Measurements from ENCODE around the gene HMGN4.

HMGN4 gene

GRCh38 chr6:26552205-26552604, 14.0 kb downstream of the HMGN4 start:
- no peak for DNase-seq (ENCODE audit: low read depth in 3 of 3)

- DNase-seq (ENCODE audit: low read depth in 3 of 3): no peak
Observed at GRCh38 chr6:26552640-26553188, 14.5 kb downstream of the HMGN4 start.

DNA sequence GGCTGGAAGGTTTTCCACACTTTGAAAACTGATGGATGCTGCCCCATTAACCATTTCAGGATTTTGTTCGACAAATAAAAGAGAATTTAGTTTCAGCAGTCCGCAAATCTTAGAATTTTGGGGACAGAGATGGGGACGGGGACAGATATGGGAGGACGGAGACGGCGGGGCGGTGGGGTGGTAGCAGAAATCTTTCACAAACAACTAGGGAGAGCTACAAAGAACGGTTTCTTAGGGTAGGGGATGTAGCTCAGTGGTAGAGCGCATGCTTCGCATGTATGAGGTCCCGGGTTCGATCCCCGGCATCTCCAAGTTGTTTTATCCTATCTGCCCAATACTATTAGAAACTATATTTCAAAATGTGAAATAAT, 15.1 kb downstream of the HMGN4 start:
- peak in 2 of 3 donors; percentile 66 to 69 for DNase-seq (ENCODE audit: low read depth in 3 of 3)

DNA sequence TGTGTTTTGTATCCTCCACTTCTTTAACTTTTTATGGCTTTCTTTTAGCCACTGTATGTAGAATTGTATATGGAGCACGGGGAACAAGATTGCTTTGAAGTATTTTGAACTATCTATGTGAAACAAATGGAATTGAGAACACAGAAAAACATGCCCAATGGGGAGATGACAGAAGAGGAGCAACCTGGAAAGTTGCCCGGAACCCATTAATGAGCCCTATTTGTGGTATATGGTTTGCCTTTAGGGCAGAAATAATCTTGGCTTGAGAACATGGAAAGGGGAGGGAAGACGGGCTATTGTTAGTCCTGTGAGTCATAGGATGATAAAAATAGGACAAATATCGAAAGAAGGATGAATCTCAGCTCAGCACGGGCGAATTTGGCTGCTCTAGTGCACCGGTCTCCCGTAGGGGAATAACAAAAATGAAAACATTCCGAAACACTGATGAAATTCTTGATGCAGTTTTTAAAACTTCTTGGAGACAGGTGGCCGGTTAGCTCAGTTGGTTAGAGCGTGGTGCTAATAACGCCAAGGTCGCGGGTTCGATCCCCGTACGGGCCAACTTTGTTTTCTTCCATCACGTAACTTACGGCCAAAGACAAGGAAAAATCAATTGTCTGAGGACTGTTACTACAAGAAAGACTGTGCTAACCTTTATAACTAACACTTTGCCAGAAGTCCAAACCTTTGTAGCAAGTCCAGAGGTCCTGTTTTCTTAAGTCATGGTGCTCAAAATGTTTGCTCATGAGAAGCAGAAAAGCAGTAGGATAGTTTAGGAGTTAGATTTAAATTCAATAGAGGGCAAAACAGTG, 15.7 kb downstream of the HMGN4 start:
- DNase-seq (ENCODE audit: low read depth in 3 of 3): peak in 2 of 3 donors; percentile 63 to 73

DNA sequence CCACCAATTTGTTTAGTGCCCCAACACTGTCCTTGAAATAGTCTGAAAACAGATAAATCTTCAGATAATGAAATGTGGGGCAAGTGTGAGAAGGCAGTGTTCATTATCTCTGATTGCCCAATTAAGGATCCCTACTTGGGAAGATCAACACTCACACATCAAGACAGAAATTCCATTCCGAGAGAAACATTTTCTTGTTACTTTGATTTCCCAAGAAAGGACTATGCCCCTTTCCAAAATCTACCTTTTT, 16.2 kb downstream of the HMGN4 start:
- DNase-seq (ENCODE audit: low read depth in 3 of 3): no peak

GRCh38 chr6:26554697-26555504, 16.7 kb downstream of the HMGN4 start:
- peak in 1 of 3 donors; percentile 50 for DNase-seq (ENCODE audit: low read depth in 3 of 3)

- DNase-seq (ENCODE audit: low read depth in 3 of 3): no peak
Observed at GRCh38 chr6:26555505-26556262, 17.5 kb downstream of the HMGN4 start.

- DNase-seq (ENCODE audit: low read depth in 3 of 3): no peak
Observed at GRCh38 chr6:26556263-26557070, 18.3 kb downstream of the HMGN4 start.

GRCh38 chr6:26561533-26562466, 23.6 kb downstream of the HMGN4 start:
- DNase-seq (ENCODE audit: low read depth in 3 of 3): no peak

DNA sequence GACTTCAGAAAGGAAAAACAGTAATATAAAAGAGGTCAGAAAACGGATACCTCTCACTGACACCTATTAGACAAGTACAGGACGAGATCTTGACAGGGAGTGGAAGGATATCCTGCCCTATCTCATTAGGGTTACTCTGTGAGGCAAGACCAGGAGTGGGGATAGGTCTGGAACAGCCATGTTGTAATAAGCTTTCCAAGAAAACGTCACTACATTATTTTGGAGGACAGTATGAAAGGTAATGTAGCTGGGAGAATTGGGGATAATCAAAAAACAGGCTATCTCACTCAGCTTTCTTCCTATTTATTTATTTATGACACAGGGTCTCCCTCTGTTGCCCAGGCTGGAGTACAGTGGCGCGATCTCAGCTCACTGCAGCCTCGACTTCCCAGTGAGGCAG, 25.3 kb downstream of the HMGN4 start:
- no peak for DNase-seq (ENCODE audit: low read depth in 3 of 3)

GRCh38 chr6:26568601-26569432, 30.7 kb downstream of the HMGN4 start:
- peak; percentile 85 to 99 (median 93) for DNase-seq (ENCODE audit: low read depth in 3 of 3)

GRCh38 chr6:26569433-26569764, 31.2 kb downstream of the HMGN4 start:
- no peak for DNase-seq (ENCODE audit: low read depth in 3 of 3)

DNA sequence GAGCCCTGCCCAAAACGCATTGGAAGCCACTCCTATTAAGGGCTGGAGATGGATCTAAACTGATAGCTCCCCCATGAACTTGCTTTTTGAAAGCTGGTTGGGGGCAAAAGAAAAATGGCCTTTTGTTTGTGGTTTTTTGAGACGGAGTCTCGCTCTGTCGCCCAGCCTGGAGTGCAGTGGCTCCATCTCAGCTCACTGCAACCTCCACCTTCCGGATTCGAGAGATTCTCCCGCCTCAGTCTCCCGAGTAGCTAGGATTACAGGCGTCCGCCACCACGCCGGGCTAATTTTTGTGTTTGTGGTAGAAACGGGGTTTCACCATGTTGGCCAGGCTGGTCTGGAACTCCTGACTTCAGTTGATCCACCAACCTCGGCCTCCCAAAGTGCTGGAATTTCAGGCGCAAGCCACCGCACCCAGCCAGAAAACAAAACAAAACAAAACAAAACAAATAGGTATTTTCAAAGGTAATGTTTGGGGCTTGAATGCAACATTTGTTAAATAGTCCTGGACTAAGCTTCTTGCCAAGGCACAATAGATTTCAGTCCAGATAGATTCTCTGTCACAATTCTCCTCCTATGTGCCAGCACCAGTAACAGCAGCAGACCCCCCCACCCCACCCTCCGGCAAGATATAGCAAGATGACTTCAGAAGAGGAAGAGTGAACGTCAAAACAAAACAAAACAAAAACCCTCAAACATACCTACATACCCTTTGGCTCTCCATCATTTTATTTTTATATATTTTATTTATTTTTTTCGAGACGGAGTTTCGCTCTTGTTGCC, 32.1 kb downstream of the HMGN4 start:
- DNase-seq (ENCODE audit: low read depth in 3 of 3): no peak

- DNase-seq (ENCODE audit: low read depth in 3 of 3): no peak
Observed at GRCh38 chr6:26571592-26572296, 33.6 kb downstream of the HMGN4 start.

- no peak for DNase-seq (ENCODE audit: low read depth in 3 of 3)
Observed at GRCh38 chr6:26575494-26575939, 37.4 kb downstream of the HMGN4 start.

- no peak for DNase-seq (ENCODE audit: low read depth in 3 of 3)
Observed at GRCh38 chr6:26576407-26576843, 38.3 kb downstream of the HMGN4 start.

DNA sequence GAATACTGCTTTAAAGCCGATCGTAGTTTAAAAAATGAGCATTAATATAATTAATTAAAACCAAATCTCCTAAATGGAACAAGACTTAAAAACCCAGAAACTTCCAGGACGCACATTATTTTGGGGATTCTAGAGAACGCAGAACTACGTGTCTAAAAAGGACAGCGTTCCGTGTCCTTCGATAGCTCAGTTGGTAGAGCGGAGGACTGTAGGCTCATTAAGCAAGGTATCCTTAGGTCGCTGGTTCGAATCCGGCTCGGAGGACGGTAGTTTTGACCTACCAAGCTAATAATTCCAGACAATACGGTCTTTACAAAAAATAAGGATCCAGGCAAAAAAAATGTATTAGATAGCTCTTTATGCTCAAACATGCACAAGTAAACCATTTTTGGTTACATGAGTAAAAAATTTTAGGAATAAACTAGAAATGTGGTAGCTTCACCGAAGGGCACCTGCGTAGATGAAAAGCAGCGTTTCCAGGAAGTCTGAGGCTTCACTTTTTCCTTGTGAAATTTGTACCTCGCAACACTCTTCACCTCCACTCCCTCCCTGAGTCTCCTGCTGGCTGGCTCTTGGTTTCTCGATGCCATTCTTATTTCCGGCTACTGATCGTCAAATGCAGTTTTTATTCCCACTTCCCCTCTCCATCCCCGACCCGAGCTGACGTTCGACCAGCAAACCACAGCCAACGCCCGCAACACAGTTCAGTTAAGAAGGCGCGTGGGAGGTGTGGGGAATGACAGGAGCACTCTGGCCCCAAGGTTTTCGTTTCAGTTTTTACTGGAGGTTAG, 39.0 kb downstream of the HMGN4 start:
- peak in 2 of 3 donors; percentile 66 to 67 for DNase-seq (ENCODE audit: low read depth in 3 of 3)
